Fibroblast of peridontal ligament (primary cell): ENCODE results near the gene RPL11.
A peak's percentile ranks its signal among the peaks of the same experiment; 100 is the strongest.
"Not testable (repeated sequence)": the region's sequence is repeated elsewhere in the genome, so short reads cannot be mapped to it uniquely, and the experiment has no call there.

Experiments used
- DNase-seq: peaks from one replicate; pipeline ENCODE4 v3.0.0-alpha.2; 2010; ENCODE audit errors: extremely low read depth

The RPL11 gene

GRCh38 chr1:23732363-23733224 lies 41.0 kb downstream of the RPL11 start:
- no peak for DNase-seq

GRCh38 chr1:23733281-23733680 lies 41.7 kb downstream of the RPL11 start:
- not testable (repeated sequence) for DNase-seq

- no peak for DNase-seq
Observed at GRCh38 chr1:23736437-23737134, 45.0 kb downstream of the RPL11 start.

- peak; percentile 58 for DNase-seq
Observed at GRCh38 chr1:23741609-23742008, 50.0 kb downstream of the RPL11 start.

- no peak for DNase-seq
Observed at GRCh38 chr1:23742670-23743286, 51.2 kb downstream of the RPL11 start.

- DNase-seq, result peak; percentile 47
Observed at GRCh38 chr1:23743287-23744152, 51.9 kb downstream of the RPL11 start, which contains the start of gene ELOA. Gene ELOA (plus strand): TSS chr1:23743471. CDS start chr1:23743504, 33 bp downstream.

- DNase-seq, result peak; percentile 57
Observed at GRCh38 chr1:23745515-23745914, 53.9 kb downstream of the RPL11 start.
